Calu3 (cell line): ENCODE measurements around the gene SMTN. TPM values are rescaled to one million over a fixed set of nuclear protein-coding genes. Genes with fewer than 3 reads are reported as not detected.
"Not testable (repeated sequence)": the region's sequence is repeated elsewhere in the genome, so short reads cannot be mapped to it uniquely, and the experiment has no call there.

Source experiments
- BruUV-seq: library from RNA; stranded (reverse); fragments of 400-500 nt; replicated peaks from 2 replicates; lab custom pipeline; 2021; lab: Mats Ljungman, UMichigan
- CTCF ChIA-PET: fragments of 300-600 bp; sonication (Branson Sonifier 250); formaldehyde crosslinking; loops from one replicate; lab custom pipeline; 2022; ENCODE audit warnings: antibody characterized with exemption; lab: Charles Lee
- DNase-seq: peaks from one replicate; pipeline ENCODE4 v3.0.0; 2022
- H3K27ac Mint-ChIP-seq: one replicate; pipeline ENCODE4 v1.8.0; 2022; ENCODE audit warnings: mixed read lengths; ENCODE audit not compliant: unreplicated experiment
- H3K27me3 Mint-ChIP-seq: one replicate; pipeline ENCODE4 v1.8.0; 2022; ENCODE audit warnings: mixed read lengths; ENCODE audit not compliant: unreplicated experiment
- H3K36me3 Mint-ChIP-seq: one replicate; pipeline ENCODE4 v1.8.0; 2022; ENCODE audit warnings: mild to moderate bottlenecking, moderate library complexity, mixed read lengths; ENCODE audit not compliant: insufficient read depth, unreplicated experiment
- H3K4me1 Mint-ChIP-seq: one replicate; pipeline ENCODE4 v1.8.0; 2022; ENCODE audit warnings: mild to moderate bottlenecking, low read depth, mixed read lengths; ENCODE audit not compliant: unreplicated experiment
- H3K4me3 Mint-ChIP-seq: one replicate; pipeline ENCODE4 v1.8.0; 2022; ENCODE audit warnings: mild to moderate bottlenecking, low read depth, moderate library complexity, mixed read lengths; ENCODE audit not compliant: unreplicated experiment
- H3K9me3 Mint-ChIP-seq: one replicate; pipeline ENCODE4 v1.8.0; 2022; ENCODE audit warnings: low read depth, mixed read lengths; ENCODE audit not compliant: unreplicated experiment
- intact Hi-C: fragments of 100-400 bp; cut with micrococcal nuclease; formaldehyde crosslinking; loops from one replicate; pipeline ENCODE4 v1.10.0; 2022; ENCODE audit not compliant: unreplicated experiment
- total RNA-seq: library from RNA; stranded (reverse); gene quantifications from 2 replicates; pipeline ENCODE4 v1.2.3, GENCODE V29; 2022
- TF ChIP-seq, protein P1 (sequence below): fragments of 200-600 bp; IDR thresholded peaks from one replicate; pipeline ENCODE4 v1.8.0; 2022; ENCODE audit warnings: antibody characterized with exemption; ENCODE audit not compliant: unreplicated experiment

Gene SMTN
- total RNA-seq, 1 experiment from 2014 or later = 61.0 TPM

GRCh38 chr22:31096657-31097279 lies 15.7 kb downstream of the SMTN start:
- intact Hi-C loops = no loop called here

DNA sequence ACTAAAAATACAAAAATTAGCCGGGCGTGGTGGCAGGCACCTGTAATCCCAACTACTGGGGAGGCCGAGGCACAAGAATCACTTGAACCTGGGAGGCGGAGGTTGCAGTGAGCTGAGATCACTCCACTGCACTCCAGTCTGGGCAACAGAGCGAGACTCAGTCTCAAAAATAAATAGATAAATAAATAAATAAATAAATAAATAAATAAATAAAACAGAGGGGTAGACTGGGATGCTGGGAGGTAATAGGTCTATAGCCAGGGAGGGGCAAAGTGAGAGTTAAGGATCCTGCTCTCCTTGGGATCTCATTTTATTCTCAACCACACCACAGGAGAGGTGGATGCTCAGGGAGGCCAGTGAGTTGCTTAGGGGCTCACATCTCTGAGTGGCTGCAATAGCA lies 16.4 kb downstream of the SMTN start:
- H3K4me3 Mint-ChIP-seq, BruUV-seq, intact Hi-C loops: not testable (repeated sequence)

More at GRCh38 chr22:31096657-31097279, 15.7 kb downstream of the SMTN start:
- H3K27me3 Mint-ChIP-seq = no peaks in the 10 kb centered on the region
- peaks cover 8% of the 10 kb centered on the region for H3K4me1 Mint-ChIP-seq
- H3K36me3 Mint-ChIP-seq = peaks cover 14% of the 10 kb centered on the region
- H3K27ac Mint-ChIP-seq = no peak overlapping the region
- H3K4me3 Mint-ChIP-seq = no peak overlapping the region
- TF ChIP-seq, protein P1, sequence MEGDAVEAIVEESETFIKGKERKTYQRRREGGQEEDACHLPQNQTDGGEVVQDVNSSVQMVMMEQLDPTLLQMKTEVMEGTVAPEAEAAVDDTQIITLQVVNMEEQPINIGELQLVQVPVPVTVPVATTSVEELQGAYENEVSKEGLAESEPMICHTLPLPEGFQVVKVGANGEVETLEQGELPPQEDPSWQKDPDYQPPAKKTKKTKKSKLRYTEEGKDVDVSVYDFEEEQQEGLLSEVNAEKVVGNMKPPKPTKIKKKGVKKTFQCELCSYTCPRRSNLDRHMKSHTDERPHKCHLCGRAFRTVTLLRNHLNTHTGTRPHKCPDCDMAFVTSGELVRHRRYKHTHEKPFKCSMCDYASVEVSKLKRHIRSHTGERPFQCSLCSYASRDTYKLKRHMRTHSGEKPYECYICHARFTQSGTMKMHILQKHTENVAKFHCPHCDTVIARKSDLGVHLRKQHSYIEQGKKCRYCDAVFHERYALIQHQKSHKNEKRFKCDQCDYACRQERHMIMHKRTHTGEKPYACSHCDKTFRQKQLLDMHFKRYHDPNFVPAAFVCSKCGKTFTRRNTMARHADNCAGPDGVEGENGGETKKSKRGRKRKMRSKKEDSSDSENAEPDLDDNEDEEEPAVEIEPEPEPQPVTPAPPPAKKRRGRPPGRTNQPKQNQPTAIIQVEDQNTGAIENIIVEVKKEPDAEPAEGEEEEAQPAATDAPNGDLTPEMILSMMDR = no peak
- no peak for DNase-seq
- BruUV-seq = no TSS peak
- H3K9me3 Mint-ChIP-seq = no peaks in the 10 kb centered on the region
- CTCF ChIA-PET = interaction anchor here (1.8 kb wide), 1 partner anchor 11 kb away, joined by 8 read pairs; the partner anchor contains the start of gene SELENOM

DNA sequence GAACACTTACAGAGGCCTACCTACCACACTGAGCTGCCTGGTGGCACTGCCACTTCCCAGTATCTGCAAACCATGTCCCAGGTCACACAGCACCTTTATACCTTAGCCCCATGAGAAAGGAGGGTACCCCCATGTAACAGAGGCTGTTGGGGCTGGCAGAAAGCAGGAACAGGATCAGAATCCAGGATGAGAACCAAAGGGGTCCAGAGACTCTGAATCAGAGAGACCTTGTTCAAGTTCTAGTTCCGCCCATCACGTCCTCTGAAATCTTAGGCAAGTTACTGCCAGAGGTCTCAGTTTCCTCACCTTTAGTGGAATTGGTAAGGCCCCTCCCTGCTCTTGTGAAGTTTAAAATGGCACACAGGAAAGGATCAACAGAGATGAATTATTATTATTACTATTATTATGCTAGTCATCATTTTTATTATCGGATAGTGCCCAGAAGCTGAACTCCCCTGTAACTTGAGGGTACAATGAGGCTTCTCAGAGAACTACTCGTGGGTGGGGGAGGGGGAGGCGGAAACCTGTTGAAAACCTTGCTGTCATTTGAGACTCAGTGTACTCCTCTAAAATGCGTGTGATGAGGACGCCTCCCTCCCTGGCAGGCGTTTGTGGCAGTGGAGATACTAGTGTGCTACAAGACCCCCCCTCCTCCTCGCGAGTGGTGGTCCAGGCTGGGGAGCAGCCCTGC lies 17.0 kb downstream of the SMTN start:
- Mint-ChIP-seq H3K36me3 (peaks cover 16% of the 10 kb centered on the region), H3K27me3 (no peaks in the 10 kb centered on the region), H3K9me3 (no peaks in the 10 kb centered on the region), H3K4me1 (peaks cover 8% of the 10 kb centered on the region), H3K27ac (no peak overlapping the region), H3K4me3 (no peak overlapping the region)
- CTCF ChIA-PET = no interaction called here
- BruUV-seq = no TSS peak
- intact Hi-C loops = no loop called here
- DNase-seq = no peak
- TF ChIP-seq, protein P1 = no peak

More for the DNA sequence above, 16.4 kb downstream of the SMTN start:
- DNase-seq, H3K4me1 Mint-ChIP-seq, H3K27me3 Mint-ChIP-seq, CTCF ChIA-PET, H3K27ac Mint-ChIP-seq, H3K9me3 Mint-ChIP-seq: not testable (repeated sequence)
- H3K36me3 Mint-ChIP-seq = peaks cover 16% of the 10 kb centered on the region

GRCh38 chr22:31098632-31099110 lies 17.6 kb downstream of the SMTN start:
- CTCF ChIA-PET = no interaction called here
- no peaks in the 10 kb centered on the region for H3K27me3 Mint-ChIP-seq

More at GRCh38 chr22:31098632-31099110, 17.6 kb downstream of the SMTN start:
- no peak for DNase-seq
- Mint-ChIP-seq H3K27ac (no peak overlapping the region), H3K9me3 (no peaks in the 10 kb centered on the region), H3K4me3 (no peak overlapping the region), H3K4me1 (peaks cover 8% of the 10 kb centered on the region), H3K36me3 (peaks cover 16% of the 10 kb centered on the region)
- intact Hi-C loops = no loop called here
- TF ChIP-seq, protein P1 = no peak
- BruUV-seq = no TSS peak
